Measurements from ENCODE around the gene ZKSCAN5.

The ZKSCAN5 gene

GRCh38 chr7:99504603-99505323 is at the start of gene ZKSCAN5:
Gene ZKSCAN5, plus strand, starts transcription at chr7:99504662. Its CDS starts 1,383 bp downstream, at chr7:99506045.
- no peak for FAIRE-seq

GRCh38 chr7:99455874-99456273 is 48.6 kb upstream of the ZKSCAN5 start:
- no peak for FAIRE-seq

- FAIRE-seq = no peak
Observed at GRCh38 chr7:99456288-99456687, 48.2 kb upstream of the ZKSCAN5 start.

- FAIRE-seq = no peak
Observed at GRCh38 chr7:99457050-99457649, 47.3 kb upstream of the ZKSCAN5 start.

GRCh38 chr7:99457650-99458493 is 46.6 kb upstream of the ZKSCAN5 start:
- no peak for FAIRE-seq

- FAIRE-seq = no peak
Observed at GRCh38 chr7:99459087-99459486, 45.4 kb upstream of the ZKSCAN5 start.

- FAIRE-seq = no peak
Observed at GRCh38 chr7:99460651-99461050, 43.8 kb upstream of the ZKSCAN5 start.

GRCh38 chr7:99461221-99461620 is 43.2 kb upstream of the ZKSCAN5 start:
- no peak for FAIRE-seq

- FAIRE-seq = no peak
Observed at GRCh38 chr7:99465421-99465768, 39.1 kb upstream of the ZKSCAN5 start.

GRCh38 chr7:99468336-99468918 is 36.0 kb upstream of the ZKSCAN5 start:
- FAIRE-seq = no peak

DNA sequence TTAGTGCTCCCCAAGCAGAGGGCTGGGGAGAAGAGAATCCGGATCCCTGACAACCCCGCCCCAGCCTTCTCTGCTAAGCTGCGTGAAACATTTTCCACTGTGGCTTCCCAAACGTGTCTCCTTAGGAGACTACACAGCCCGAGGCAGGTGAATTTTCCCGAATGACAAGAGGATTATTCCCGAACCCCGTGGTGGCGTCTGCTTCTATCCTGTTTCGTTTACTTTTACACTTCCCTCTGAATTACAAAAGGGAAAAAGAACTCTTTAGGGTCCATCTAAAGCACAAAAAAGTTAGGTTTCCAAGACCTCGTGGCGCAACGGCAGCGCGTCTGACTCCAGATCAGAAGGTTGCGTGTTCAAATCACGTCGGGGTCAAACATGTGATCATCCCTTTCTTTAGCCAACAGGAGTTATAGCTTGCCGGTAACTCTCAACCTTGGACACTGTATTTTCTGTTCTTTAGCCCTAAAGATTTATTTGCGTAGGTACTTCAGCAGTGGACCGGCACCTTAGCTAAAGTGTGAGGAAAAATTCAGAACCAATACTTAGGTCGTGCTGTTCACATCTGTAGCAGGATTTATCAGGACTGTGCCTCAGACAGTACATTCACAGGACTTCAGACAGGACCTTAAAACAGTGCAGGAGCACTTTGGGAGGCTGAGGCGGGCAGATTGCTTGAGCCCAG is 34.9 kb upstream of the ZKSCAN5 start:
- FAIRE-seq = no peak

GRCh38 chr7:99472561-99473314 is 31.7 kb upstream of the ZKSCAN5 start, which contains the start of gene ZNF789:
Gene ZNF789, plus strand, starts transcription at chr7:99472890. Its CDS starts 3,567 bp downstream, at chr7:99476457.
- peak; percentile 57 for FAIRE-seq

GRCh38 chr7:99473315-99473596 is 31.2 kb upstream of the ZKSCAN5 start:
- no peak for FAIRE-seq

DNA sequence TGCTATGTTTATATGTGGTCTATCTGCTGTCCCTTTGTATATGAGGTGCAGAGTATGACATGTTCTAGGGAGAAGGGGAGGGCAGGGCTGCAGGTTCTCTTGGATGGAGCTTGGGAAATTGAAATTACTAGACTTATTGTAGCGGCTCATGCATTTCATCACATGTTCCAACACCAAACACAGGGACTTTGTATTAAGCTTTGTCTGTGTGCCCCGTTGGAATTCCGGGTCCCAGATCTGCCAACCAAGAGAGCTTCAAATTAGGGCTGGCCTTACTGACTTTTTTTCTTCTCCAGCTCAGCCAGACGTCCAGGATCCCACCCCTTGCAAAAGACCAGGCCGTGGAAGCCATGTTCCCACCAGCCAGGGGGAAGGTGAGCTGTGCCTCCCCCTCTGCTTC is 28.4 kb upstream of the ZKSCAN5 start:
- no peak for FAIRE-seq

GRCh38 chr7:99478464-99479440 is 25.7 kb upstream of the ZKSCAN5 start:
- no peak for FAIRE-seq

- FAIRE-seq = no peak
Observed at GRCh38 chr7:99485094-99485493, 19.4 kb upstream of the ZKSCAN5 start.

DNA sequence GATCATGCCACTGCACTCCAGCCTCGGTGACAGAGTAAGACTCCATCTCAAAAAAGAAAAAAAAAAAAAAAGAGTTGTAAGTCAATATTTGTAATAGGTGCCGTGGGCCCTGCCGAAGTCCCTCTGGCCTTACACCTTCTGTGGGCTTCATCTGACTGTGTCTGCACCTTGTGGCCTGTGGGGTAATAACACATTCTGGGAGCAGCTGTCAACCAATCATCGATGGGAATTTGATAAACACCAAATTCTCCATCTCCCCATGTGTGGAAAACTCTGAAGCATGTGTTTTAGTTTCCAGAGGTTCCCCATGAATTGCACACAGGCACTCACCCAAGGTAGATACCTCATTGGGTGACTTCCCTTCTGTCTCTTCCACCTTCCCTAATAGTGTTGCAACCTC is 15.2 kb upstream of the ZKSCAN5 start:
- FAIRE-seq = no peak

DNA sequence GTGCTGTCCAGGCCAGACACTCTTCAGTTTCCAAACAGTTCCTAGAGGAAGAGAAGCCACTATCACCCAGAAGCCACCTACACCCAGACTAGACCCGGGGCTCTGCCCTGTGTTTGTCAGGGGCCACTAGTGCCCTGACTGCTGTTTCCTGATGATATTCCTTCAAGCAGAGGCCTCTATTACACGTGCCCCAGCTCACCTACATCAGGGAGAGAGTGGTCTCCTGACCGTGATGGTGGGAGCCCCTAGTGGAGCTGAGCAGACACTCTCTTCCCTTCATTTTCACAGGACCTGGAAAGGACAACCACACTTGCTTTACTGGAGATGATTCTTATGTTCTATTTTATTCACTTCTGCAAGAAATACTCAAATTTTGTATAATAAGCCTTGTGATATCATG is 13.6 kb upstream of the ZKSCAN5 start:
- FAIRE-seq = no peak

GRCh38 chr7:99493823-99494222 is 10.6 kb upstream of the ZKSCAN5 start:
- FAIRE-seq = no peak

- FAIRE-seq = no peak
Observed at GRCh38 chr7:99497766-99498545, 6.5 kb upstream of the ZKSCAN5 start.
